ENCODE data around the gene SLC35C1.
"Not testable (repeated sequence)": the region's sequence is repeated elsewhere in the genome, so short reads cannot be mapped to it uniquely, and the experiment has no call there.

SLC35C1 gene

DNA sequence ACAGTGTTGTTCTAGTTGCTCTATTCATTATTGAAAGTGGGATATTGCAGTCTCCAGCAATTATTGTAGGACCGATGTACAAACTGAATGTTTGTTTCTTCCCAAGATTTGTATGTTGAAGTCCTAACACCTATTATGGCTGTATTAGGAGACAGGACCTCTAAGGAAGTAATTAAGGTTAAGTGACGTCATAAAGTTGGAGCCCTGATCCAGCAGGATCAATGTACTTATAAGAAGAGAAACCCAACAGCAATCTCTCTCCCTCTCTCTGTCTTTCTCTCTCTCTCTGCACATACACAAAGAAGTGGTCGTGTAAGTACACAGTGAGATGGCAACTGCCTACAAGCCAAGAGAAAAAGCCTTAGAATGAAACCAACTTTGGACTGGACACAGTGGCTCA, 16.1 kb upstream of the SLC35C1 start:
- no peak for DNase-seq (ENCODE audit: low read depth)

DNA sequence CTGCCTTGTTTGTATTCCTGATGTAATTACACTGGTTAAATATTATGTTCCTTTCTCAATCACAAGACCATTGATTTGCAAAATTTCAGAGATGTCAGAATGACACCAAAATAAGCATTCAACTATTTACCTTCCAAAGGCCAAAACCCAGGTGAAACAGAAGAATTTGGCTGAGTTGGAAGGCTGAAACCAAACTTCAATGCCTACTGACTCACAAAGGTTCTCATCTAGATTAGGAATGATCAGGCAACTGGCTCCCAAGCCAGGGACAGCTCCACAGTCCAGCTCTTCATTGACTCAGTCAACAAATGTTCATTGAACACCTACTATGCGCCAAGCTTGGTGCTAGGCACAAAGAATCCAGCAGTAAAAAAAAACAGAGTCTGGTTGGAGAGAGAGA, 13.4 kb upstream of the SLC35C1 start:
- no peak for DNase-seq (ENCODE audit: low read depth)

DNA sequence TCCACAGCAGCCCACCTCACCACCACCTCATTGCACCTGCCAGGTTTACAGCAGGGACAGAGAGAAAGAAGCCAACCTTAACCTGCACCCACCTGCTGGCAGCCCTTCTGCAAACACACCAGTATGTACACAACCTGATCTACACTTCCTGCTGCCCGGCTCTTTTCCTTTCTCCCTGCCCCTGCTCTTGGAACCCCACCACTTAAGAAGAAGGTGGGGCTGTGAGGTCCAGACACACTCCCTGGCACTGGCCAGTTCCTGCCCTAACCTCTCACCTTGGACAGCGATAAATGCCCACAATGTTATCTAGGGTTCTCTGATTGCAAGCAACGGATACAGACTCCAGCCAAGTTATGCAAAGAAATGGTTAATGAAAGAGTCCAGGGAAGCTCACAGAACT, 10.8 kb upstream of the SLC35C1 start:
- no peak for DNase-seq (ENCODE audit: low read depth)

DNA sequence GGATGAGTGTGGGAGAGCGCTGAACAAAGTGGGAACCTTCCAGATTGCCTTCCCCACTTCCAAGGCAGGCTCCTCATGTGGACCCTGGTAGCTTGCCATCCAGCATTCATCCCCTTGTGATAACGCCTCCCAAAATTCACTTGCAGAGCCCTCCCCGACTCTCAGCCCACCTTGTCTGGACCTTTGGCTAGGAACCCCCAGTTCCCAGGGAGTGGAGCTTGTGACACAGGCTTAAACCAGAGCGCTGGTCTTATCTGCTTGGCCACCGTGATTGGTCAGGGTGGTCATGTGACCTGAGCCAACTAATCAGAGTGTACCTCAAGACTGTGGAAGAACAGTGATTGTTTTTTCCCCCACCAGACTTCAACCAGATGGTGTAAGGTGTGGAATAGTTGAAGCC, 9.6 kb upstream of the SLC35C1 start:
- no peak for DNase-seq (ENCODE audit: low read depth)

DNA sequence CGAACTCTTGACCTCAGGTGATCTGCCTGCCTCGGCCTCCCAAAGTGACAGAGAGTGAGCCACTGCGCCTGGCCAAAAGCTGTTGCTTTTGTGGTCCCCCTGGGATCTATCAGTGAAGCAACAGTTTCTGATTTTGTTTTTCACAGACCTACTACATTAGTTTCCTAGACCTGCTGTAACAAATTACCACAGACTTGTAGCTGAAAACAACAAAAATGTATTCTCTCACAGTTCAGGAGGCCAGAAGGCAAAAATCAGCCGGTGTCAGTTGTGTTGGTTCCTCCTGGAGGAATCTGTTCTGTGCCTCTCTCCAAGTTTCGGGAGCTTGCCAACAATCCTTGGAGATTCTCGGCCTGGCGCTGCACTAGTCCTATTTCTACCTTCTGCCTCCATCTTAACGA, 8.5 kb upstream of the SLC35C1 start:
- no peak for DNase-seq (ENCODE audit: low read depth)

DNA sequence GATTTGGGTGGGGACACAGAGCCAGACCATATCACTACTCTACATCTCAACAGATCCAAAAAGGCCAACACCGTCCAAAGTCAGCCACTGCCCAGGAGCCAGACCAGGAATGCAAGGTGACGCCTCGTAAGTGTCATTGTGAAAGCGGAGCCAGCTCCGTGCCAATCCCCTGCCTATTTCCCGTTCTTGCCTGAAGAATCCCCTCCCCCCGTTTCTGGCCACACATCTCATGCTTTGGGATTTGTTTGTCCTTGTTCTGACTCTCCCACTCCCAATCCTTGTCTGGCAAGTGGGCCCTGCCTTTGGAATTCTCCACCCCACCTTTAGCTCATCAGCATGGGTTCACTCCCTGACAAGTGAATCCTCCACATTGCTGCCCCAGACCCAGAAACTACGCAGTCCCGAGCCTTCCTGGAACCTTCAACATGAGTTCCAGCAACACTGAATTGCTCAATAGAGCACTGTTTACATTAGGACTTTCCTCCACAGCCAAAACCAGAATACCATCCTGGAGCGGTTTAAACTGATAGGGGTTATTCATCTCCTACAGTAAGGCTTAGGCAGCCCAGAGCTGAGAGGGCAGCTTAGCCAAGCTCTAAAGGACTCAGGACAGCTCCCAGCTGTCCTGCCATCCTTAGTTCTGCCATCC, 6.0 kb upstream of the SLC35C1 start:
- DNase-seq (ENCODE audit: low read depth) = no peak

DNA sequence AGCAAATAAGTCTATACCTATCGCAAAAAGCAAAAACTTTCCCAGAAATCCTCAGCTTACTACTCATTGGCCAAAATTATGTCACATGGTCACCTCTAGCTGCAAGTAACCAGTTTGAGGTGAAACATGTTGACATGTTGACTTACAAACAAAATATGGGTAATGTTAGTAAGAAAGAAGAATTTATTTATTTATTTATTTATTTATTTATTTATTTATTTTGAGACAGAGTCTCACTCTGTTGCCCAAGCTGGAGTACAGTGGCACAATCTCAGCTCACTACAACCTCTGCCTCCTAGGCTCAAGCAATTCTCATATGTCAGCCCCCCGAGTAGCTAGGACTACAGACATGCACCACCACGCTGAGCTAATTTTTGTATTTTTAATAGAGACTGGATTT, 5.4 kb upstream of the SLC35C1 start:
- no peak for DNase-seq (ENCODE audit: low read depth)

DNA sequence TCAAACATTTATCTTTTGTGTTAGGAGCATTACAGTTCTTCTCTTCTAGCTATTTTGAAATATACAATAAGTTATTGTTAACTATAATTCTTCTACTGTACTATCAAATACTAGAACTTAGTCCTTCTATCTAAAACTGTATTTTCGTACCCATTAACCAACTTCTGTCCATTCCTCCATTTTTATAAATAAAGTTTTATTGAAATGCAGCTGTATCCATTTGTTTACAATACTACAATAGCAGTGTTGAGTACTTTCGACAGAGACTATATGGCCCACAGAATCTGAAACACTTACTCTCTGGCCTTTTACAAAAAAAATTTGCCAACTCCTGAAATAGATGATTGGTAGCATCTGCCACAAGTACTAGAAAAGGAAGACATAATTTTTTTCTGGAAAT, 4.7 kb upstream of the SLC35C1 start:
- DNase-seq (ENCODE audit: low read depth) = no peak

DNA sequence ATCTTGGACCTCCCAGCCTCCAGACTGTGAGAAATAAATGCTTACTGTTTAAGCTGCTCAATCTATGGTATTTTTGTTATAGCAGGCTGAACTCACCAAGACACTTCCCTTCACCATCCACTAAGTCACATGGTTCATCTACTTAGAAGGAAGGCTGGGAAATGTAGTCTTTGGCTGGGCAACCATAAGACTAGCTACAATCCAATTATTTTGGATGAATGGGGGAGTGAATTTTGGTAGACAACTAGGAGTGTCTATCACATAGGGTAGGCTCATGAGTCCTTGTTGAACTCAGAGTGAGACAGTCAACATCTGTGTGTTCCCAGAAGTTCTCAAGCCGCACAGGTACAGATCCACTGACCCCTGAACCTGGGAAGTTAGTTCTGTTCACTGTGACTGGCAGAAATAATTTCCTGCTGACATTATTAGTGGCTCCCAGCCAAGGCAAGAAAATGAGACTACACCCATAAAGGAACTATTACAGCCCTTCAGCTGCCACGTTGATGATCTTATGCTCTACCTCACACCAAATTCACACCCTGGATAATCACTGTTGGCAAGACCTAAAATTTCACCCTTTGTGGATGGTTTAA, 3.1 kb upstream of the SLC35C1 start:
- no peak for DNase-seq (ENCODE audit: low read depth)

DNA sequence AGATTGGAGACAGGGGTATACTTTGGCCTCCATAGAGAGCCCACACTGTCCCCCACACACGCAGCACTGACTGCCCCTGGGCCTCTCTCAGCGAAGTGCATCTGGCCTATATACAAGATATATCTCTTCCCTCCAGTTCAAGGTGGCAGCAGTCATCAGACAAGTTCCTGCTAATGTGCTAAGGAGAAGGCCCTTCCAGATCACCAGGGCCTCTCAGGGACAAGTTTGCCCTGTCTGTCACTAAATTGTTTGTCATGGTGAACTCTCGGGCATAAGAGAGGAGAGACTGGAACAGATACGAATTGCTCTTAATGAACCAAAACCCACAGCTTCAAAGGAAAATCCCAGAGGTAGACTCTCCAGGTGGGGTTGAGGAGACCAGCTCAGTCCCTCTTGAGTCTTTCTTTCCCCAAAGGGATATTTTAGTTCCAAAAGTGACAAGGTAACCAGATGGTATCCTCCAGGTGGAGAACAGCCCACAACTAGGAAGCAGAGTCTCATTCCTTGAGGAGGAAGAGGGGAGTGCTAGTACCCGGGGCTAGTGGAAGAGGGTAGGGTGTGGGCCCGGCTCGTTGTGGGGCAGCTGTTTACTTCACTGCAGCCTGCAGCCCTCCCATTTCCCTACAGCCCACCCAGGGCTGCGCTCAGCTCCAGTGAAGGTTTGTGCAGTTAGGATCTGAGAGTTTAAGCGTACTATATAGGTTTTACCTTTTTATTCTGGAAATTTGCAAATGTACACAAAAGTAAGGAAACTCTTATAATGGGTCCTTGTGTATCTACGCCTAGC, 2.2 kb upstream of the SLC35C1 start:
- no peak for DNase-seq (ENCODE audit: low read depth)

DNA sequence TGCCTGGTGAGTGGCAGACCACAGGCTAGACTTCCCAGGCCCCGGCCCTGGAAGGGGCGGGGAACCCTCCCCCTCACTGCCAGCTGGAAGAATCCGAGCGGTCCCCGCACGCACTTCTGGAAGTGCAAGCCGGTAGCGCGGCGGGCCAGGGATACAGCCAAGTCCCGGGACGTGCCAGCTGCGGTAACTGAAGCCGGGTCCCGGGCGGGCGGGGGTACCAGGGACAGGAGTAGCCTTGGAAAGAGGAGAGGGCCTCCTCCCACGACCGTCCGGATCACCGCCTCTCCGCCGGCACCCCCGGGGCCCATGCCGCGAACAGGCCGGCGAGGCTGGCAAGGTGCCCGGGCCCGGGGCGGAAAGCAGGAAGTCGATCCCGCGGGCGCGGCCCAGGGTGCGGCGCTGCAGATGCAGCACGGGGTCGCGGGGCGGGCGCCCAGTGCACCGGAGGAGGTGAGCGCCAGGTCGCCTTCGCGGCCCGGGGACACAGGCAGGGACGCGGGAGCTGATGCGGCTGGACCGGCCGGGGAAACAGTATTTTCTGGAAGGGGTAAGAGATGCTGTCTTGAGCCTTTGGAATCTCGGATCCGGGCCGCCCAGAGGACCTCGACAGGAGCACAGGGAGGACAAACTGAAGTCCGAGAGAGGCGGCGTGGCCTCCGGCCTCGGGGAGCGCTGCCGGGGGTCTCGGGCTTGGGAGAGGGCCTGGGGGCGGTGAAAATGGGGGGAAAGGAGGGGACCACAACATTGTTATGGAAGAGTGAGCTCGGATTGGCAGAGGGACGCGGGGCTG, 783 bp upstream of the SLC35C1 start:
- peak; percentile 35 for DNase-seq (ENCODE audit: low read depth)

DNA sequence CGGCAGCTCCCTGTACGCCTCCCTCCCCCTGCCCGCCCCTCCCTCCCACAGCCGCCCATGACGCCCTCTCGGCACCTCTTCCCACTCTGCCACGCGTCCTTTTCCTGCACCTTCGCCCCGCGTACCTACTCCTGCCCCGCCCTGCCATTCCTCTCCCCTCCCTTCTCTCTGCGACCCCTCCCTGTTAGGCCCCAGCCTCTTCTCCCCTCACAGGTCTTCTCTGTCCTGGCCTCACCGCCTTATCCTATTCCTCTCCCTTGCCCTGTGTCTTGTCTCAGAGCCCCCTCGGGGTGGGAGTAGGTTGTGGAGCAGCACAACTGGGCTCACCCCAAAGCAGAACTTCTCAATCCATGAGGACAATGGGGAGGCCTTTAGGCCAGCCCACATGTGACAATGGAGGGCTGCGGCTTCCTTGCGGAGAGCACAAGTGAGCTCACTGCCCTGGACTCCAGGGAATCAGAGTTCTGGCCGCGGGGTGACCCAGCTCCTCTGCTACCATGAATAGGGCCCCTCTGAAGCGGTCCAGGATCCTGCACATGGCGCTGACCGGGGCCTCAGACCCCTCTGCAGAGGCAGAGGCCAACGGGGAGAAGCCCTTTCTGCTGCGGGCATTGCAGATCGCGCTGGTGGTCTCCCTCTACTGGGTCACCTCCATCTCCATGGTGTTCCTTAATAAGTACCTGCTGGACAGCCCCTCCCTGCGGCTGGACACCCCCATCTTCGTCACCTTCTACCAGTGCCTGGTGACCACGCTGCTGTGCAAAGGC, 539 bp downstream of the SLC35C1 start:
- no peak for DNase-seq (ENCODE audit: low read depth)

DNA sequence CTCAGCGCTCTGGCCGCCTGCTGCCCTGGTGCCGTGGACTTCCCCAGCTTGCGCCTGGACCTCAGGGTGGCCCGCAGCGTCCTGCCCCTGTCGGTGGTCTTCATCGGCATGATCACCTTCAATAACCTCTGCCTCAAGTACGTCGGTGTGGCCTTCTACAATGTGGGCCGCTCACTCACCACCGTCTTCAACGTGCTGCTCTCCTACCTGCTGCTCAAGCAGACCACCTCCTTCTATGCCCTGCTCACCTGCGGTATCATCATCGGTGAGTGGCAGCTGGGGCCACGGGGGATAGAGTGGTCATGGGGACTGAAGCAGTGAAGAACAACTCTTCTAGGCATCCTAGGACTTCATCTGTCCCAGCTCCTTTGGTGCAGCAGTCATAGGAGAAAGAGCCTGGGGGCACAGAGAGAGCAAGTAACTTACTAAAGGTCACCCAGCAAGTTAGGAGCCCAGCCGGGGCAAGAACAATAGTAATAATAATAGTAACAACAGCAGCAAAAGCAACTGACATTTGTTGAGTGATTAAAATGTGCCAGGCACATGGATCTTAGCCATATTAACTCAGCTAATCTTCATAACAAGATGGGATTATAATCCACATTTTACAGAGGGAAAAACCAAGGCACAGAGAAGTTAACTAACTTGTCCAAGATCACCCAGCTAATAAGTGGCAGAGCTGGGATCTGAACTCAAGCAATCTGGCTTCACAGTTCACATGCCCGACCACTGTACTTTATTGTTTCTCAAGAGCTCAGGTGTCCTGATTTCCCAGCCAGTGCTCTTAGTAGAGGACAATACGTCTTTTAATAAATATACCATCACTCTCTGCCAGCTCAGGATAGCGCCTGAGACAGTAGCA, 1.4 kb downstream of the SLC35C1 start:
- no peak for DNase-seq (ENCODE audit: low read depth)

DNA sequence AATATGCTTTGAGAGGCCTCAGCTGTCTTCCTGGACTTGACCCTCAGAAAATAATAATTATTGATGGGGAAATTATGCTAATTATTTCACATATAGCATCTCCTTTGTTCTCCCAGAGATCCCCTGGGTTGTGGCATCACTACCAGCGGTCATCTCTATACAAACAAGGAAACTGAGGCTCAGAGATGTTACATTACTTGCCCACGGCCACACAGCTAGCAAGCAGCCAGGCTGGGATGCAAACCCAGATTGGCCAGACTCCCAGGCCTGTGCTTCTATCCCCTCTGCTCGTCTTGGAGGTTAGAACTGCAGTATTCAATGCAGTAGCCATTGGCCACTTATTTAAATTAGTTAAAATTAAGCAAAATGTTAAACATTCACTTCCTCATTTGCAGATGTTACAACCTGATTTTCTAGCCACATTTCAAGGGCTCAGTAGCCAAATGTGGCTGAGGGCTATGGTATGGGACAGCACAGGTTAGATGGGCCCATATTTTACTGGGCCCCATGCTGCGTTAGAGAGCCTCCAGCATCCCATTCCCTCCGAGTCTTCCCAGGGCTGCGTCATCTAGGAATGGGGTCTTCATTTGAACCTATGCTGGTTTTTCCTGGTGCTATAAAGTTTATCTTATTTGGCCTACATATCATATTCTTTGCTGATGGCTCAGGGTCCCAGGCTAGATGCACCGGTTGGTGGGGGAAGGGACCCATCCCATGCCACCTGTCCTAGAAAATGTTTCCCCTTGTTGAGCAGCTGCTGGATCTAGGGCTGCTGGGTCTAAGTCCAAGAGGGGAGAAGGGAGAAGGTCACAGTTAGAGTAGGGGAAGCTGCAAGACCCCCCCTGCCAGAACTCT, 2.2 kb downstream of the SLC35C1 start:
- DNase-seq (ENCODE audit: low read depth) = no peak

DNA sequence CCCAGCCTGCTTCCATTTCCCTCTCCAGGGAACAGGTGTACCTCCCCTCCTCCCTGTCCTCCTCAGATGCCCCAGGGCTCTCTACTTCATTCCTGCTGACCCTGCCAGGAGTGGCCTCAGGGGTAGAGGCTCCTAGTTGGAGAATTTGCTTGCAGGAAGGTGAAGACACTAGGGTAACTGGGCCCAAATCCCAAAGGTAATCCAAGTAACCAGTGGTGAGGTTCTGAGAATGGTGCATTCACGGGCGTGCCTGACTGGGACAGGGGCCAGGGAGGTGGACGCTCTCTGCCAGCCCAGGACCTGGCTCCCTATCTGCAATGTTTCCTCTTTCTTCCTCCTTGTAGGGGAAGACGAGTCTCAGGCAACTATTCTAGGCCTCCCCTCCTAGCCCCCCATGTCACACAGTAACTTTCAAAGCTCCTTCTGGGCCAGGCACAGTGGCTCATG, 2.9 kb downstream of the SLC35C1 start:
- no peak for DNase-seq (ENCODE audit: low read depth)

DNA sequence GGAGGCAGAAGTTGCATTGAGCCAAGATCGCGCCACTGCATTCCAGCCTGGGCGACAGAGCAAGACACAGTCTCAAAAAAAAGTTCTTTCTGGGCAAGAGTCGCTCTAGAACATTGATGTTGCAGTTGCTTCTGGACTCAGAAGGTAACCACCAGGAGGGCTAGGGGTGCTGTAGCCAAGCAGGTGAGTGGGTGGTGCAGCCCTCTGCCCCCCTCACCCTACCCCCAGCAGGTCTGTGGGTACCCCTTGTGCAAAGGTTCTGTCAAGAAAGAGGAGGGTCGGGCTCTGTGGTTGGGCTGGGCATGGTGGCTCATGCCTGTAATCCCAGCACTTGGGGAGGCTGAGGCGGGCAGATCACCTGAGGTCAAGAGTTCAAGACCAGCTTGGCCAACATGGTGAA, 3.5 kb downstream of the SLC35C1 start:
- DNase-seq (ENCODE audit: low read depth) = not testable (repeated sequence)

DNA sequence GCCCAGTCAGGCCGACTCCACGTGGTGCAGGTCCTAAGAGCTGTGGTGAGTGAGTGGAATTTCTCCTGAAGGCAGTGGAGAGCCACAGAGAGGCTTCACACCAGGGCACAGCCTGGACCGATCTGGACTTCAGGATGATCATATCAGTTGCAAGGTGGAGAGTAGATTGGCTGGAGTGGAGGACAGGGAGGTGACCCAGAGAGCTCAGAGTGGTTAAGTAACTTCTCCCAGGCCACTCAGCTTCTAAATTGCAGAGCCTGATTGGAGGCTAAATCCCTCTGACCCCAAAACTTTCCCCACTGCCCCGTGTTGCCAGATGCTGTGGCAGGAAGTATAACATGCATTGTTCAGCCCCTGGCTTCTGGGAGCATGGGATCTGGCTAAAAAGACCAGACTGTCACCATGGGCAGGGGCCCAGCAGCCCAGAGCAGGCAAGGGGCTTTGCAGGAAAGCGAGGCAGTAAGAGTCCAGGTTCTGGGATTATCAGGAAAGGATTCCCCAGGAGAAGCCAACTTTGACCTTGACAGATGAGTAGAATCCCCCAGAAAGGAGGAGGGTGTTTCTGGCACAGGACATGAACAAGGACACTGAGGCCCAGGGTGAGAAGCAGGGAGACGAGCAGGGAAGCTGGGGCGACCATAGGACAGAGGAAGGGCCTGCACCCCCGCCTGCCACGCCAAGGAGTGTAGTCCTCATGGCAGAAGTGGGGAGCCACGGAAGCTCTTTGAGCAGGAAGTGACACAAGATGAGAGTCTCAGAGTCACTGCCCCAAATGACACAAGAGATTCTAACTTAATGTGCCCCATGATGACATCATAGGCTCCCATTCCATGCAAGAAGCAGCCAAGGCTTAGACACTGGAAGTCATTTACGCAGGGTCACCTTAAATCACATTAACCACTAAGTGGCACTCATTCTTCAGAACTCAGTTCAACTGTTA, 4.8 kb downstream of the SLC35C1 start:
- no peak for DNase-seq (ENCODE audit: low read depth)

DNA sequence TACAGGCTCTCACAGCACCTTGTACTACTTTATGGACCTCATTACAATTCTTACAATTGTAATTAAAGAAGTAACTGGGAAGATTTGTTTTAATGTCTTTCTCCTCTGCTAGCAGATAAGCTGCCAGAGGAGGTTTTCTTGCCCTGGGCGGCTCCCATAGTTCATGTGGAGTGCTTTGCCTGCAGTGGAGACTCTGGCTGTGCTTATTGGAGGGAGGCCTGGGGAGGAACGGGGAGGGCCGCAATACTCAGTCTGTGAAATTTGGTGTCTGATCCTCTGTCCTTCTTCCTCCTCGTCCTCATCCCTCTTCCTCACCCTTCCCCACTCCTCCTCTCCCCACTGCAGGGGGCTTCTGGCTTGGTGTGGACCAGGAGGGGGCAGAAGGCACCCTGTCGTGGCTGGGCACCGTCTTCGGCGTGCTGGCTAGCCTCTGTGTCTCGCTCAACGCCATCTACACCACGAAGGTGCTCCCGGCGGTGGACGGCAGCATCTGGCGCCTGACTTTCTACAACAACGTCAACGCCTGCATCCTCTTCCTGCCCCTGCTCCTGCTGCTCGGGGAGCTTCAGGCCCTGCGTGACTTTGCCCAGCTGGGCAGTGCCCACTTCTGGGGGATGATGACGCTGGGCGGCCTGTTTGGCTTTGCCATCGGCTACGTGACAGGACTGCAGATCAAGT, 5.6 kb downstream of the SLC35C1 start:
- DNase-seq (ENCODE audit: low read depth) = no peak

Data from activated gamma-delta T cell treated with anti-CD3 and anti-CD28 coated beads, Interleukin-2, amount 50 U/mL, for 16 hours (primary cell).